Breast epithelium (tissue), 3 donors: ENCODE data around the gene GARIN6.

Source experiments
- POLR2A ChIP-seq: fragments of 450-650 bp; IDR thresholded peaks from one replicate; pipeline ENCODE4 v1.6.1; 2016; ENCODE audit warnings: antibody characterized with exemption, mild to moderate bottlenecking, moderate library complexity
- POLR2AphosphoS5 ChIP-seq, 3 donors: sonication (generic); formaldehyde crosslinking; IDR thresholded peaks; one replicate each; pipeline ENCODE4 v1.6.1; 2017; ENCODE audit warnings: antibody characterized with exemption in 3 of 3
- TF ChIP-seq, protein P1 (sequence below), 3 donors: fragments of 450-650 bp; IDR thresholded peaks; one replicate each; pipeline ENCODE4 v1.5.1; 2016 to 2017; ENCODE audit warnings: antibody characterized with exemption in 3 of 3, mild to moderate bottlenecking in 3 of 3, moderate library complexity in 3 of 3

DNA sequence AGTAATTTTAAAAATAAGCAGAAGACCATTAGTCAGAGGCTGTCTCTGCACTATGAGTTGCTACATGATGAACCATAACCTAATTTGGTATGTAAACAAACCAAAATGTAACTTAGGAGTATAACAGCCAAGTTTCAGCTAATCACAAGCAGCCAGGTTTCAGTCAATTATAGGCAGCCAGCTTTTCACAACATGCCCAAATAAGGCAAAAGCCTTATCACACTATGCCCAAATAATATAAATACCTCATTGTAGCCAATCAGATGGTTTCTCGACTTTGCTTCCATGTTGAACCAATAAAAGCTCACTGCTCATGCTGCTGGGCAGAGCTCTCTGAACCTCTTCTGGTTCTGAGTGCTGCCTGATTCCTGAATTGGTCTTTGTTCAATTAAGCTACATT is 38.6 kb downstream of the GARIN6 start:
- TF ChIP-seq POLR2A = no peak
- TF ChIP-seq, protein P1, sequence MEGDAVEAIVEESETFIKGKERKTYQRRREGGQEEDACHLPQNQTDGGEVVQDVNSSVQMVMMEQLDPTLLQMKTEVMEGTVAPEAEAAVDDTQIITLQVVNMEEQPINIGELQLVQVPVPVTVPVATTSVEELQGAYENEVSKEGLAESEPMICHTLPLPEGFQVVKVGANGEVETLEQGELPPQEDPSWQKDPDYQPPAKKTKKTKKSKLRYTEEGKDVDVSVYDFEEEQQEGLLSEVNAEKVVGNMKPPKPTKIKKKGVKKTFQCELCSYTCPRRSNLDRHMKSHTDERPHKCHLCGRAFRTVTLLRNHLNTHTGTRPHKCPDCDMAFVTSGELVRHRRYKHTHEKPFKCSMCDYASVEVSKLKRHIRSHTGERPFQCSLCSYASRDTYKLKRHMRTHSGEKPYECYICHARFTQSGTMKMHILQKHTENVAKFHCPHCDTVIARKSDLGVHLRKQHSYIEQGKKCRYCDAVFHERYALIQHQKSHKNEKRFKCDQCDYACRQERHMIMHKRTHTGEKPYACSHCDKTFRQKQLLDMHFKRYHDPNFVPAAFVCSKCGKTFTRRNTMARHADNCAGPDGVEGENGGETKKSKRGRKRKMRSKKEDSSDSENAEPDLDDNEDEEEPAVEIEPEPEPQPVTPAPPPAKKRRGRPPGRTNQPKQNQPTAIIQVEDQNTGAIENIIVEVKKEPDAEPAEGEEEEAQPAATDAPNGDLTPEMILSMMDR (IDR thresholded peaks at IDR 0.05) = no peak
- no peak for TF ChIP-seq POLR2AphosphoS5 (IDR thresholded peaks at IDR 0.05)
